Upper lobe of left lung (tissue), 6 donors: ENCODE measurements around the gene SLC4A3. TPM values are rescaled to one million over a fixed set of nuclear protein-coding genes. Genes with fewer than 3 reads are reported as not detected.
"Not testable (repeated sequence)": the region's sequence is repeated elsewhere in the genome, so short reads cannot be mapped to it uniquely, and the experiment has no call there.

Experiments used
- ATAC-seq, 2 donors: fragments of 200-7000 bp; cut with Tn5 transposase; one replicate each; pipeline ENCODE4 v1.9.1; 2022; ENCODE audit warnings: mild to moderate bottlenecking in 2 of 2, moderate library complexity in 2 of 2; ENCODE audit not compliant: low FRiP score in 2 of 2
- DNase-seq, 2 donors: peaks; one replicate each; pipeline ENCODE4 v3.0.0-alpha.2; 2019 to 2020
- H3K27ac ChIP-seq, 4 donors: fragments of 200-600 bp; sonication (generic); one replicate each; pipeline ENCODE4 v1.5.1; 2016 to 2019
- H3K27me3 ChIP-seq, 4 donors: fragments of 200-600 bp; sonication (generic); one replicate each; pipeline ENCODE4 v1.5.1; 2017 to 2019
- H3K36me3 ChIP-seq, 4 donors: fragments of 200-600 bp; sonication (generic); one replicate each; pipeline ENCODE4 v1.5.1; 2016 to 2019
- H3K4me1 ChIP-seq, 4 donors: fragments of 200-600 bp; sonication (generic); one replicate each; pipeline ENCODE4 v1.5.1; 2018 to 2019
- H3K4me3 ChIP-seq, 4 donors: fragments of 200-600 bp; sonication (generic); one replicate each; pipeline ENCODE4 v1.5.1; 2017 to 2019; ENCODE audit warnings: mild to moderate bottlenecking in 2 of 4, moderate library complexity in 1 of 4
- H3K9me3 ChIP-seq, 4 donors: fragments of 200-600 bp; sonication (generic); one replicate each; pipeline ENCODE4 v1.5.1; 2018 to 2019
- CTCF ChIP-seq, 6 experiments: fragments of 450-650 bp in 4 of 6; fragments of 200-600 bp in 2 of 6; sonication (generic) in 2 of 6; IDR thresholded peaks; one replicate each; pipeline ENCODE4 v1.5.1; 2016 to 2019; ENCODE audit warnings: antibody characterized with exemption in 6 of 6
- EP300 ChIP-seq, 4 donors: sonication (generic); formaldehyde crosslinking; IDR thresholded peaks; one replicate each; pipeline ENCODE4 v1.5.1; 2017; ENCODE audit warnings: antibody characterized with exemption in 4 of 4, control low read depth in 2 of 4
- POLR2A ChIP-seq, 4 donors: fragments of 450-650 bp; IDR thresholded peaks; one replicate each; pipeline ENCODE4 v1.5.1; 2016 to 2017; ENCODE audit warnings: antibody characterized with exemption in 4 of 4, mild to moderate bottlenecking in 2 of 4
- POLR2AphosphoS5 ChIP-seq, 2 donors: sonication (generic); formaldehyde crosslinking; IDR thresholded peaks; one replicate each; pipeline ENCODE4 v1.5.1; 2017; ENCODE audit warnings: antibody characterized with exemption in 2 of 2
- WGBS, 2 donors: methylation state at CpG; one replicate each; pipeline ENCODE4 v1.1.5; 2017 to 2018; 5-methylcytosine and 5-hydroxymethylcytosine counted together
- total RNA-seq, 6 donors: library from RNA; depleted of rRNA in 4 of 6; stranded (reverse); fragments of >200 nt in 4 of 6; gene quantifications; one replicate each; pipeline versions ENCODE4 v1.1.0 to v1.2.1, GENCODE V29; 2016 to 2021
- donor health status: DM: no; HTN: no; CAD: no; lungs with moderate emphysema.
- donor health status: DM: no; HTN: yes; CAD: no; lungs with severe emphysema.

The SLC4A3 gene
- total RNA-seq, 6 donors from 2014 or later = 0.30 to 14.7 (median 2.1) TPM

GRCh38 chr2:219645631-219646527 is 18.4 kb downstream of the SLC4A3 start:
- peak overlapping the region; percentile 42 to 61 (median 48) for H3K27ac ChIP-seq
- no peaks in the 10 kb centered on the region for H3K9me3 ChIP-seq
- H3K4me1 ChIP-seq = peaks cover 18 to 28% (median 24%) of the 10 kb centered on the region in 4 donors
- DNase-seq (peak in 1 of 2 donors; percentile 19), ATAC-seq (peak in 1 of 2 donors; percentile 57)
- no peak overlapping the region for H3K4me3 ChIP-seq
- H3K27me3 ChIP-seq = no peaks in the 10 kb centered on the region
- TF ChIP-seq CTCF (IDR thresholded peaks at IDR 0.05) (no peak), EP300 (IDR thresholded peaks at IDR 0.05) (no peak), POLR2A (IDR thresholded peaks at IDR 0.05) (no peak), POLR2AphosphoS5 (IDR thresholded peaks at IDR 0.05) (no peak)
- WGBS, 2 donors = 80 to 87% methylated on average over 12 of the region's 12 CpGs
- H3K36me3 ChIP-seq = no peaks in the 10 kb centered on the region

- Histone ChIP-seq H3K9me3 (no peaks in the 10 kb centered on the region), H3K4me1 (peaks cover 13 to 21% (median 18%) of the 10 kb centered on the region in 4 donors), H3K36me3 (no peaks in the 10 kb centered on the region), H3K27ac (no peak overlapping the region), H3K4me3 (no peak overlapping the region), H3K27me3 (no peaks in the 10 kb centered on the region)
- no peak for TF ChIP-seq POLR2AphosphoS5 (IDR thresholded peaks at IDR 0.05)
- TF ChIP-seq EP300 (IDR thresholded peaks at IDR 0.05) = no peak
- no peak for ATAC-seq
- DNase-seq = no peak
- 70 to 77% methylated on average over 2 of the region's 2 CpGs for WGBS, 2 donors
Measured at GRCh38 chr2:219648176-219648575, 20.7 kb downstream of the SLC4A3 start.

GRCh38 chr2:219648963-219649362 is 21.5 kb downstream of the SLC4A3 start:
- H3K4me3 ChIP-seq = no peak overlapping the region
- DNase-seq = no peak
- no peaks in the 10 kb centered on the region for H3K9me3 ChIP-seq
- no peaks in the 10 kb centered on the region for H3K36me3 ChIP-seq
- 54 to 66% methylated on average over 4 of the region's 4 CpGs for WGBS, 2 donors
- ATAC-seq = no peak
- no peak for TF ChIP-seq EP300 (IDR thresholded peaks at IDR 0.05)
- TF ChIP-seq POLR2AphosphoS5 (IDR thresholded peaks at IDR 0.05) = no peak
- TF ChIP-seq CTCF (IDR thresholded peaks at IDR 0.05) = no peak
- no peak for TF ChIP-seq POLR2A (IDR thresholded peaks at IDR 0.05)
- no peaks in the 10 kb centered on the region for H3K27me3 ChIP-seq
- no peak overlapping the region for H3K27ac ChIP-seq
- peaks cover 13 to 21% (median 18%) of the 10 kb centered on the region in 4 donors for H3K4me1 ChIP-seq

- Histone ChIP-seq H3K9me3 (no peaks in the 10 kb centered on the region), H3K4me3 (no peak overlapping the region), H3K4me1 (peaks cover 0 to 7% (median 6%) of the 10 kb centered on the region in 4 donors), H3K27ac (no peak overlapping the region), H3K27me3 (no peaks in the 10 kb centered on the region), H3K36me3 (no peaks in the 10 kb centered on the region)
- TF ChIP-seq POLR2A (IDR thresholded peaks at IDR 0.05) = no peak
- TF ChIP-seq CTCF (IDR thresholded peaks at IDR 0.05) = no peak
- TF ChIP-seq EP300 (IDR thresholded peaks at IDR 0.05) = no peak
- TF ChIP-seq POLR2AphosphoS5 (IDR thresholded peaks at IDR 0.05) = no peak
- 63 to 71% methylated on average over 8 of the region's 8 CpGs for WGBS, 2 donors
- ATAC-seq (no peak), DNase-seq (no peak)
Measured at GRCh38 chr2:219650426-219651248, 23.2 kb downstream of the SLC4A3 start.

GRCh38 chr2:219651656-219652055 is 24.2 kb downstream of the SLC4A3 start:
- H3K27me3 ChIP-seq, ATAC-seq, H3K4me1 ChIP-seq, DNase-seq, H3K4me3 ChIP-seq, H3K9me3 ChIP-seq, H3K27ac ChIP-seq, H3K36me3 ChIP-seq: not testable (repeated sequence)
- WGBS, 2 donors = 82 to 84% methylated on average over 6 of the region's 6 CpGs
